NCI-H2107 (cell line): Measurements from ENCODE around the gene LRRC26.

Experiments used
- DNase-seq: peaks from one replicate; lab custom pipeline; 2025; lab: John Stamatoyannopoulos, UW

LRRC26 gene

DNA sequence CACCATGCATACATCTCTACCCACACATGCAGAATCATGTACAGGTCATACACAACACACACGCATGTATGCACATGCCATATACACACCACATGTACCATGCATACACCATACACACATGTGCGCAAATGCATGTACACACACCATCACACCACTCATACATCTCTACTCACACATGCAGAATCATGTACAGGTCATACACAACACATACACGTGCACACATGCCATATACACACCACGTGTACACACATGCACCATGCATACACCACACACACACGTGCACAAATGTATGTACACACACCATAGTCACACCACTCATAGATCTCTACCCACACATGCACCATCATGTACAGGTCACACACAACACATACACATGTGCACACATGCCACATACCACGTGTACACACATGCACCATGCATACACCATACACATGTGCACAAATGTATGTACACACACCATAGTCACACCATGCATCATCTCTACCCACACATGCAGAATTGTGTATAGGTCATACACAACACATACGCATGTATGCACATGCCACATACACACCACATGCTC lies 16.9 kb downstream of the LRRC26 start:
- DNase-seq, result no peak

DNA sequence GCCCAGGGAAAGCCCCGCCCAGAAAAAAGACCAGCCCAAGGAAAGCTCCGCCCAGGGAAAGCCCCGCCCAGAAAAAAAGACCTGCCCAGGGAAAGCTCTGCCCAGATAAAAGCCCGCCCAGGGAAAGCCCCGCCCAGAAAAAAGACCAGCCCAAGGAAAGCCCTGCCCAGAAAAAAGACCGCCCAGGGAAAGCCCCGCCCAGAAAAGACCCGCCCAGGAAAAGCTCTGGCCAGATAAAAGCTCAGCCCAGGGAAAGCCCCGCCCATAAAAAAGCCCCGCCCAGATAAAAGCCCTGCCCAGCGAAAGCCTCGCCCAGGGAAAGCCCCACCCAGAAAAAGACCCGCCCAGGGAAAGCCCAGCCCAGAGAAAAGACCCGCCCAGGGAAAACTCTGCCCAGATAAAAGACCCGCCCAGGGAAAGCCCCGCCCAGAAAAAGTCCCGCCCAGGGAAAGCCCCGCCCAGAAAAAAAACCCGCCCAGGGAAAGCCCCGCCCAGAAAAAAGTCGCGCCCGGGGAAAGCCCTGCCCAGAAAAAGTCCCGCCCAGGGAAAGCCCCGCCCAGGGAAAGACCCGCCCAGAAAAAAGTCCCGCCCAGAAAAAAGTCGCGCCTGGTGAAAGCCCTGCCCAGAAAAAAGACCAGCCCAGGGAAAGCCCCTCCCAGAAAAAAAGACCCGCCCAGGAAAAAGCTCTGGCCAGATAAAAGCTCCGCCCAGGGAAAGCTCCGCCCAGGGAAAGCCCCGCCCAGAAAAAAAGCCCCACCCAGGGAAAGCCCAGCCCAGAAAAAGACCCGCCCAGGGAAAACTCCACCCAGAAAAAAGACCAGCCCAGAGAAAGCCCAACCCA lies 19.0 kb downstream of the LRRC26 start:
- no peak for DNase-seq

DNA sequence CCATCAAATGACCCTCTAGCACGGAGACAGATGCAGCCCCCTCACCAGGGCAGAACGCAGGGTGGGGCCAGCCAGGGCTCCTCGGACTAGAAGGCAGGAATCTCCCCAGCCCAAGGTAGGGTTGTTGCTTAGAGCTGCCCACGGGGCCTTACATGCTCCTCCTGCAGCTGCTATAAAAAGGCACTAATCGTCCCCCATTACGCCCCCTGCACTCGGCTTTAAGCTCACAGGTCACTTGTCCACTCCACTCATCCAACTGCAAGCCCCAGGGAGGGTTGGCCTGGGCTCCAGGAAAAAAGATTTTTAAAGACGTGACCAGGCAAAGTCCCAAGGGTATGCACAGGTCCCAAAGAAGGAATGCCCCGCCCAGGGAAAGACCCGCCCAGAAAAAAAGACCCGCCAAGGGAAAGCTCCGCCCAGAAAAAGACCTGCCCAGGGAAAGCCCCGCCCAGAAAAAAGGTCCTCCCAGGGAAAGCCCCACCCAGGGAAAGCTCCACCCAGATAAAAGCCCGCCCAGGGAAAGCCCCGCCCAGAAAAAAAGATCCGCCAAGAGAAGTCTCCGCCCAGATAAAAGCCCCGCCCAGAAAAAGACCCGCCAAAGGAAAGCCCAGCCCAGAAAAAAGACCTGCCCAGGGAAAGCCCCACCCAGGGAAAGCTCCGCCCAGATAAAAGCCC lies 19.8 kb downstream of the LRRC26 start:
- DNase-seq, result no peak

DNA sequence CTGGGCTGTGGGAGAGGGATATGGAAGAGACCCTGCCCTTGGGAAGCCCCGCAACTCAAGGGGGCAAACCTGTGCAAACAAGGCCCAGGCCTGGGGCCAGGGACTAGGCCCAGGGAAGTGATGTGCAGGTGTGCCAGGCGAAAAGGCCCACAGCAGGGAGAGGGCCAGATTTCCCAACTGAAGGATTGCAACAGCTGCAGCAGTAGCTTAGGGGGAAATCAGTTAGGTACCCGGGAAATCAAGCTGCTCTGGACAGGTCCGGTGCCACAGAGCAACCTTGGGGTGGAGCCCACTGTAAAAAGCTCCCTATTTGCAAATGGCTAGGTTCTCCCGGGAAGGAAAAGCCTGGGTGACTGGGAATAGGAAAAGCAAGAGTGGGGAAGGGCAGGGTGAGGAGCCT lies 20.5 kb downstream of the LRRC26 start:
- no peak for DNase-seq

DNA sequence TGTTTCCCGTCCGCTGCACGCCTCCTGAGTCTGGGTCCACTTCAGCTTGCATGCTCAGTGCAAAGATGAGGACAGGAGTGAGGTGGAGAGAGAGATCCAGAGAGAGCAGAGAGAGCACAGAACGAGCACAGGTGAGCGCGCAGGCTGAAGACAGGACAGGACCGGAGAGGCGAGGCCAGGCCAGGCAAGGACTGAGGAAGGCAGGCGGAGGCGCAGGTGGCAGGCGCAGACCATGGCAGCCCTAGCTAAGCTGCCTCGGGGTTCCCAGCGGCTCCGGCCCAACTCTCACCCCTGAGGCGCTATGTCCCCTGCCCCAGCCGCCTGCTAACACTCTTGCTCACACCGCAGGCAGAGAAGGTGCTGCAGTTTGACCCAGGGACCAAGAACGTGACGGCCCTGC lies 21.2 kb downstream of the LRRC26 start:
- no peak for DNase-seq

- no peak for DNase-seq
Observed at GRCh38 chr9:137148242-137148641, 21.6 kb downstream of the LRRC26 start.

DNA sequence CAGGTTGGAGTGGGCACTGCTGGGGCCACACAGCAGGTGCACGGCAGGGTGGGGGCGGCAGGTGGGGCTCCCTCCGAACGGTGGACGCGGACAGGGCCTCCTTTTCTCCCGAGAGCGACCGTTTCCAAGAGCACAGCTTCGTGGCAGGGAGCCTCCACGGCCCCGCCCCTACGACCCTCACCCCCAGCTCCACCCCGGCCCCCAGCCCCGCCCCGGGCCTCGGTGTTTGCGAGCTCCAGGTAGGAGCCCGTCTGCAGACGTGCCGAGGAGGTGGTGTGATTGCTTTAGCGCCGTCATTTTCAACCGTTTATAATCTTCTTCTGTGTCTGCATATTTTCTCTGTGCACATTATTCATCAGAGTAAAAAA lies 22.1 kb downstream of the LRRC26 start:
- no peak for DNase-seq

DNA sequence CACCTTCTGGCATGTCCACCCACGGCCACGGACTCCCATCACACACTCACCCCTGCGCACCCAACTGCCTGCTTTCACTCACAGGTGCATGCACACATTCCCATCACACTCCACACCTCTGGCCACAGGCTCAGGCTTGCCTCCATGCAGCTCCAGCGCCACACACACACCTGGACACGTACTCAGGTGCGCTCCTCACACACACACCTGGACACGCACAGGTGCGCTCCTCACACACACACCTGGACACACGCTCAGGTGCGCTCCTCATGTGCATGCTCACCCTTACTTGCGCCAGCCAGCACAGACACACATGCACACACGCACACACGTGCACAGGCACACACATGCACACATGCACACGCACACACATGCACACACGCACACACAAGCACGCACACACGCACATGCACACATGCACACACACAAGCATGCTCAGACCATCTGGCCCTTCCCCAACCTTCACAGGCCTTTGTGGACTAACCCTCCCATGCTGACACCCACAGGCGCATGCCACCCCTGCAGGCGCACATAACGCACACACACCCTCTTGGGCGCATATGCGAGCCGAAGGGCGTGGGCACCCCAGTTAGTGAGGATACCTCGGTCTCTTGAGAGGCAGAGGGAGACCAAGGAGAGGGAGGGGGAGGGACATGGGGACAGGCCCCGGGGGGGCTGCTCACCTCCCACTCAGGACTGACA lies 22.6 kb downstream of the LRRC26 start:
- no peak for DNase-seq

- DNase-seq, result no peak
Observed at GRCh38 chr9:137146527-137146918, 23.3 kb downstream of the LRRC26 start.

DNA sequence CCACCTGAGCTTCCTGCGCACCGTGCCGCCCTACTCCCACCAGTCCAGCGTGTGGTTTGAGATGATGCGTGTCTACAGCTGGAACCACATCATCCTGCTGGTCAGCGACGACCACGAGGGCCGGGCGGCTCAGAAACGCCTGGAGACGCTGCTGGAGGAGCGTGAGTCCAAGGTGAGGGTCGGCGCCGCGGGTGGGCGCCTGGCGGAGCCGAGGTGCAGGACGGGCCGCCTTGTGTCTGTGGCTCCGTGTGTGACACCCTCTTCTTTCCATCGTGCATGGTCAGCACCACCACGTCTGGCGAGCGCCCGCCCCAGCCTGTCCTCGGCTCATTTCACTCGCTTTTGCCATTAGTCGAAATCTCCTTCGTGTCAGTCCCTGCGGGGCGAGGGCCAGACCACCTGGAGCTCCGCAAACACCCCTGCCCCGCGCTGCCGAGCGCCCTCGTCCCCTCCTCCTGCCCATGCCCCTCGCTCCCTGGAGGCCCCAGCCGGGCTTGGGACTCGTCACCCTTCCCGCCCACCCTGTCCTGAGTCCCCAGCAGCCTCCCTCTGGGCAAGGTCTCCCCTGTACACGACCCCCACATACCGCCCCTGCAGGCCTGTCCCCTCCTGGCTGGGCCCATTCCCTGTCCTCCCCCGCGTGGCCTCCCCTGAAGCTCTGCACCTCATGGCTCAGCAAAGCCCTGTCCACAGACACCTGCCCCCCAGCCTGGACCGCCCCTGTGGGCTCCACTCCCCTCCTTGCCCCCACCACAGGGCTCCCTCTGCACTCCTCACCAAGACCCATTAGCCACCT lies 23.9 kb downstream of the LRRC26 start:
- no peak for DNase-seq

DNA sequence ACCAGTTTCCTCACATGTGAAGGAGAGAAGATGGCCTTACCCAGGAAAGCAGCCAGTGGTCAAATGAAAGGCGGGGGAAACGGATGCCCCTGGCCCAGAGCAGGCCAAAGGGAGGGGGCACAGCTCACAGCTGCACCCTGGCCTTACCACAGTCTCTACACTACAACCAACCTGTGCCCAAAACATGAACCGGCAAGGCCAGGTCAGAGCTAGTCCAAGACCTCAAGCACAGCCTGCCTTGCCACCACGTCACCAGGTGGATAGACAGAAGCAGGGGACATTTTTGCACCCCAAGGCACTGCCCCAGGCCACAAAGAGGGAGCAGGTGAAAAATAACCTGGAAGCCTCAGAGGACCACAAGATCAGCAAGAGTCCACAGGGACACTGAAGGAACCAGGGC lies 26.4 kb downstream of the LRRC26 start:
- DNase-seq, result no peak

DNA sequence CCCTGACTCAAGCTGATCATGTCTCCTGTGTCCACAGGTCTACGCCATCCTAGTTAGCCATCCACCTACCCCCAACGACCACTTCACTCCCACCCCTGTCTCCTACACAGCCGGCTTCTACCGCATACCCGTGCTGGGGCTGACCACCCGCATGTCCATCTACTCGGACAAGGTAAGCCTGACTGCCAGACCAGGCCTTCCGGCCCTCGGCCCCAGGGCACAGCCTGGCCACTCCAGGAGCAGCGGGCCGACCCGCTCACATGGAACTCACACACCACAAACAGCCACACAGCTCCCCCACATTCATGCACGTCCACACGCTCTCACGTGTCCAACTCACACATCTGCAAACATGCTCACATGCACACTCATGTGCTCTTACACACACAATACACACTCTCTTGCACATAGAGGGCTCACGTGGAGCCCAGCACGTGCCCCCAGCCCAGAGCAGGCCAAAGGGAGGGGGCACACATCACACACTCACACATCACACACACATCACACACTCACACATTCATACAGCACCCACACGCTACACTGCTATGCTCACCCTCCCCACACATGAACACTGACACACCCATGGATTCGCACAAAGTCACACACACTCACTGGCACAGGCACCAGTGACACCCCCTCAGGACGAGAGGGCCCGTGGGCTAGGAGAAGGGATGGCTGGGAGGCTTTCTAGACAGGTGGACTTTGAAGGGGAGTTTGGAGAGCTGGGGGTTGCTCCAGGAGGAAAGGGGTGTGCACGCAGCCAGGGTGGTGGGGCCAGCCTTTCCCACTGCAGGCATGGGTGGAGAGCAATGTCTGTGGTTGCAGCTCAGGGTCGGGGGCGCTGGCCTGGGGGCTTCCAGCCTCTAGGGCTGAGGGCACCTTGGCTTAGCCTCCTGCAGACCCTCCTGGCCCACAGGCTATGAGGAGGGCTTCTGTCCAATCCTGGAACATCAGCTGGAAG lies 27.6 kb downstream of the LRRC26 start:
- no peak for DNase-seq

DNA sequence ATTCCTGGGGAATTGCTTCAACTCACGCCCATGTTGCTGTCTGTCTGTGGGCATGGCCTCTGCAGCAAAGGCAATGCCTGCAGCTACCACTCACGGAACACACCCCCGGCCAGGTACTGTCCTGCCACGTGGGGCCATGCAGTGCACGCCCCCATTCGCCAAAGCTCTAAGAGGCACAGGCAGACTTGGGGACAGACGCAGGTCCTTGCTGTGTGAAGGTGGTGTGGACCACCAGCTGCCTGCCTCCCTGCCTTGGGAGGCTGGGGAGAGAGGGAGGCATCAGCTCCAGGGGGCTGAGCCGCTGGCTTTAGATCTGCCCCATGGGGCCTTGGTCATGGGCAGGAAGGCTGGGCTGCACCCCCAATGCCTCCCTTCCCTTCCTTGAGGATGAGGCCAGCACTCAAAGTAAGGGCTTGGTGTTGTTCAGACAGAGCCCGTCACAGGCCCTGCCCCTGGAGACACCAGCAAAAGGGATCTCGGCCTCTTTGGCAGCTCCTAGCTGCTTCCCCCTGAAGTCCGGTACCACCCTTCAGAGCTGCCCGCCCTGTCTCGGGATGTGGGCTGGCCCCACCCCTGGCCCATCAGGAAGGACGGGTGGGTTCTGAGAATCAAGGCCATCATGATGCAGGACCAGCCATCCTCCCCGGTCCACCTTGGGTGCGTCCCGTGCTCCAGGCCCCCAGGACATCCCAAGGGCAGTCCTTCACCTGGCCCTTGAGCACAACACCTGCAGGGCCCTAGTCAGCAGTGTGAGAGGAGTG lies 28.6 kb downstream of the LRRC26 start:
- DNase-seq, result no peak

DNA sequence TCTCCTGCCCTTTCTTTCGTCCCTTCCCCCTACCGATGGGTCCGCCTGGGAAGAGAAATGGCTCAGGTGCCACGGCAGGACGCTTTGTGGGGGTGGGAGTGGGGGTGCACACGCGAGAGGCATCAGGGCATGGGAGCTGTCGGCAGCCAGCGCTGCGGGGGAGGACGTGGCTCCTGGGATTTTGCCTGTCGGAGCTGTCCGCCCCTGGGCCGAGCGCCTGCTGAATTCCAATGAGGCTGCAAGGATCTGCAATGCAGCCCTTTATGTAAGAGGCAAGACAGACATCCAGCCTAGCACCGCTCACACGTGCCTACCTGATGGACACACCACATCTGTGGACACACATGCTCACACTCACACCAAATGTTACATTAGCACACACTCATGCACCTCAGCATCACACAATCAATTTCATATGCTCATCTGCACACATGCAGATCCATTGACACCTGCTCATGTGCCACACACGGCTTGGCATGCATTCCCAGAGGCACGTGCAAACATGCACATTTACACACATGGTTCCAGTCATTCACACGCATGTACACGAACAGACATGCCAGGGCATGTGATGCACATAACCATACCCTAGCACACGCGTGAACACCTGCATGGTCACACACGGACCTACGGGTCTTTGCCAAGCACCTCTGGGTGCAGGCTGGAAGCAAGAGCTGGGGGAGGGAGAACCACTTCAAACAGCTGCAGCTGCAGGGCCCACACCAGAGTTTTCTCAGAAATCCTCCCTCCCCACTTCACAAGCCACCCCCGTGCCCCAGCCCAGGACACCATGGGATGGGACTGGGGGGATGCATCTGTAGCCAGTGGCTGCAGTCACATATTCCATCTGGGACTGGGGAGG lies 29.5 kb downstream of the LRRC26 start:
- no peak for DNase-seq

- DNase-seq, result no peak
Observed at GRCh38 chr9:137139468-137140150, 30.2 kb downstream of the LRRC26 start.

- no peak for DNase-seq
Observed at GRCh38 chr9:137138722-137139467, 31.0 kb downstream of the LRRC26 start, which contains the start of gene GRIN1. GRIN1 (plus strand) TSS chr9:137139154; CDS start chr9:137139487, 333 bp downstream.

DNA sequence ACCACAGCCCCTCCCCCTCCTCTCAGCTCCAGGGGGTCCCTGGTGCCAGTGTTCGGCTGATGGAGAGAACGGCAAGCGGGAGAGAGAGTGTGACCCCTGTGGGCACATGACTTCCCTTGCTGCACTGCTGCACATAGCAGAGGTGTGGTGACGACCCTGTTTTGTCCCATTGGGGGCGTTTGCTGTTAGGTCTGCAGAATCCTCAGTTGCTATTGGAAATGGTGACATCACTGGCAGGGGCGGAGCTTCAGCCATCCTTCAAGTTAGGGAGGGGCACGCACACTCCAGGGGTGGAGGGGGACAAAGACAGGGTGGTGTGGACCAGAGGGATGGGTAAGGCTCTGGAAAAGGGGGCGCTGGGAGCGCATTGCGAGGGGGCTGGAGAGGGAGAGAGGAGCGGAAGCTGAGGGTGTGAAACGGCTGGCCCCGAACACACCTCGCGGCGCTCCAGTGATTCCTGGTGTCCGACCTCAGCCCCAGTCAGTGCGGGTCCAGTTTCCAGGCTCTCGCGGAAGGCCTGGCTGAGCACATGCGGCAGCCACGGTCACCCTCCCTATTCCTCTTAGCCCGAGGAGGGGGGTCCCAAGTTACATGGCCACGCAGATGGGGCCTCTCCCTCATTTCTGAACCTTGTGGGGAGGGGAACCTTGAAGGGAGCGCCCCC lies 31.7 kb downstream of the LRRC26 start:
- DNase-seq, result no peak
